Suppressor macrophage (primary cell): ENCODE results near the gene RHO.
A peak's percentile ranks its signal among the peaks of the same experiment; 100 is the strongest.
"Not testable (repeated sequence)": the region's sequence is repeated elsewhere in the genome, so short reads cannot be mapped to it uniquely, and the experiment has no call there.

Experiments
- DNase-seq, 4 experiments: peaks; one replicate each; pipeline ENCODE4 v3.0.0-alpha.2; 2020 to 2022

RHO gene

GRCh38 chr3:129499604-129500333 lies 28.7 kb upstream of the RHO start:
- not testable (repeated sequence) for DNase-seq

GRCh38 chr3:129500334-129500658 lies 28.1 kb upstream of the RHO start:
- no peak for DNase-seq

- DNase-seq, result no peak
Measured at GRCh38 chr3:129501630-129502029, 26.8 kb upstream of the RHO start.

GRCh38 chr3:129502641-129503408 lies 25.6 kb upstream of the RHO start:
- no peak for DNase-seq

- DNase-seq, result no peak
Measured at GRCh38 chr3:129503471-129504291, 24.8 kb upstream of the RHO start.

GRCh38 chr3:129504471-129505100 lies 23.9 kb upstream of the RHO start:
- peak in 3 of 4 experiments; percentile 40 to 53 (median 41) for DNase-seq

- DNase-seq, result no peak
Measured at GRCh38 chr3:129505341-129505740, 23.1 kb upstream of the RHO start.

- no peak for DNase-seq
Measured at GRCh38 chr3:129506231-129506742, 22.2 kb upstream of the RHO start.

GRCh38 chr3:129507181-129507831 lies 21.1 kb upstream of the RHO start:
- DNase-seq, result no peak

GRCh38 chr3:129512595-129512994 lies 15.8 kb upstream of the RHO start:
- no peak for DNase-seq

- DNase-seq, result no peak
Measured at GRCh38 chr3:129513705-129514104, 14.7 kb upstream of the RHO start.

GRCh38 chr3:129514110-129514509 lies 14.3 kb upstream of the RHO start:
- no peak for DNase-seq

- peak in 1 of 4 experiments; percentile 37 for DNase-seq
Measured at GRCh38 chr3:129514563-129514962, 13.9 kb upstream of the RHO start.

GRCh38 chr3:129515108-129515820 lies 13.2 kb upstream of the RHO start:
- DNase-seq, result not testable (repeated sequence)

- DNase-seq, result not testable (repeated sequence)
Measured at GRCh38 chr3:129515821-129516432, 12.5 kb upstream of the RHO start.

GRCh38 chr3:129517516-129517915 lies 10.9 kb upstream of the RHO start:
- no peak for DNase-seq

- DNase-seq, result no peak
Measured at GRCh38 chr3:129518038-129518561, 10.3 kb upstream of the RHO start.

- DNase-seq, result no peak
Measured at GRCh38 chr3:129518581-129518980, 9.9 kb upstream of the RHO start.

- no peak for DNase-seq
Measured at GRCh38 chr3:129519449-129519848, 9.0 kb upstream of the RHO start.

- DNase-seq, result no peak
Measured at GRCh38 chr3:129519896-129520715, 8.3 kb upstream of the RHO start.
